GM18907 (cell line): ENCODE results near the gene GPR18.

Experiments
- ATAC-seq: cut with Tn5 transposase; IDR thresholded peaks from one replicate; pipeline ENCODE4 v1.9.1; 2021; ENCODE audit warnings: mild to moderate bottlenecking, moderate library complexity; ENCODE audit not compliant: unreplicated experiment

Gene GPR18, protein sequence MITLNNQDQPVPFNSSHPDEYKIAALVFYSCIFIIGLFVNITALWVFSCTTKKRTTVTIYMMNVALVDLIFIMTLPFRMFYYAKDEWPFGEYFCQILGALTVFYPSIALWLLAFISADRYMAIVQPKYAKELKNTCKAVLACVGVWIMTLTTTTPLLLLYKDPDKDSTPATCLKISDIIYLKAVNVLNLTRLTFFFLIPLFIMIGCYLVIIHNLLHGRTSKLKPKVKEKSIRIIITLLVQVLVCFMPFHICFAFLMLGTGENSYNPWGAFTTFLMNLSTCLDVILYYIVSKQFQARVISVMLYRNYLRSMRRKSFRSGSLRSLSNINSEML

DNA sequence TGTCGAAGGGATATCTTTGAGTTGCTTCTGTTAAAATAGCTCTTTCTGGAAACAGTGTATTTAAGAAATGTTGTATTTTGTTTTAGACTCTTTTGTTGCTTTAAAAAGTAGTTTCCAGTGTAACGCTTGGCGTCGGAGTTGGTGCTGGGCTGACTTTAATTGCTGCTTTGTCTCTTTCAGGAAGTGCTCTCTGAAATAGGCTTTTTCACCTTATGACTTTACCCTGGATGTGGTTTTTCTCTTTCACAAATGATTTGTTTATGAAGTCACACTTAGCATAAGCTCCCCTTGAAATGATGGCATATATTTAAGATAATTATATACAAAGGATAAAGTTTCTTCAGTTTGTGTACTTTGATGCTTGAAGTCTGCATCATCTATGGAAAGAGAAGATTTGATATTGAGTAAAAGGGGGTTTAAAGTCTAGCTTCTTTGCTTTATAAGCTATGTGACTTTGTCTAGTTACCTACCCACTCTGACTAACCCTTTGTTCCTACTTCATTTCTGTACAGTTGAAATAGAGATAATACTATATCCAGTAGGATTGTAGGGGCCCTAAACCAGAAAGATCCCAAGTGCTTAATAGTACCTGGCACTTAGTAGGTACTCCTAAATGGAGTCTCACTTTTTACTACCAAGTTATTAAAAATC, at the start of gene GPR18:
Gene GPR18 (minus strand): TSS at position 170 of the 651 bp plus-strand sequence. CDS start 2,507 bp downstream, outside the sequence.
- ATAC-seq, result peak; percentile 90

DNA sequence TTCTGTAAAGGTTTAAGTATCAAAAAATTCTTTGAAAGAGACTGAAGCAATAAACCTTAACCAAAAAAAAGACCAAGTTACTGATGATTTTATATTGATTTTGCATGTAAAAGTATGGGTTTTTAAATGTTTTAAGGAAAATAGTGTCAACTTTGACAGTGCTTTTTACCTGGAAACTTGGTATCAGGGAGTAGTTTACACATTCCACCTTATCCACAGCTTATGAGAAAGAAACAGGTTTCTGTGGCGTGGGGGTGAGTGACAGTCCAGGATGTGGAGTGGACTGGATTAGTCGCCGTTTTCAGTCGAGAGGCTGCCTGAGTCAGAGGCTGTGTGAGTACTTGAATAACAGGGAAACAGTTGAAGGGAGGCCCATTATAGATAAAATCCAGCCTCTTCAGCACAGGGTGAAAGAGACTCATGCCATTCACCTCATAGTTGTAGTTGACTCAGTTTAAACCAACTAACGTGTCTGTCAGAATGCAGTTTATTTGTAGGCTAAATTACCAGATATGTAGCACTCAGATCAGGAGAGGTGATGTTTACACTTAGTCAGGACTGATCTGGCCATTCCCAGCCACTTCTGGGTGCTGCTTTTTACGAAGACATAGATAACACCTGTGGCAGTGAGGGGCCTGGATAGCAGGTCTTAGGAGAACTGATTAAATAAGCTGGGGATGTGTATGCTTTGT, 49.6 kb upstream of the GPR18 start:
- ATAC-seq, result peak; percentile 44

DNA sequence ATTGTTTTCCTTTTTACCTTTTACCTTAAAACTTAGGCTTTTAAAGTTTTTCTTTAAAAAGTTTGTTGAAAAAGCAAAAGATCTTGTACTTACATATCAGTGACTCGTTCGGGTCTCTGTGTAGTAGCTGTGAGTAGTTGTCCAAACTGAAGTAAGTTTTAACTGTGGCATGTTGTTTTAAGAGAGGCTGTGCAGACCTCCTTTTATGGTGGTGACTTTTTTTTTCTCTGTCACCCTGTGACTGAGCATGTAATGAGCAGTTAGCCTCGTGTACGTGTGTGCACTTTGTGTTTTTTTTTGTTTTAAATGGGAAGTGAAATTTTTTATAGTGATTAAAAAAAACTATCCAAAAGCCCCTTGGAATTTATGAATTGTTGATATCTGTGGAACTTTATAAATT, 49.1 kb upstream of the GPR18 start, which contains the start of gene GPR183:
Gene GPR183 (minus strand): TSS at position 153 of the 400 bp plus-strand sequence. CDS start 11,254 bp downstream, outside the sequence.
- peak; percentile 75 for ATAC-seq

DNA sequence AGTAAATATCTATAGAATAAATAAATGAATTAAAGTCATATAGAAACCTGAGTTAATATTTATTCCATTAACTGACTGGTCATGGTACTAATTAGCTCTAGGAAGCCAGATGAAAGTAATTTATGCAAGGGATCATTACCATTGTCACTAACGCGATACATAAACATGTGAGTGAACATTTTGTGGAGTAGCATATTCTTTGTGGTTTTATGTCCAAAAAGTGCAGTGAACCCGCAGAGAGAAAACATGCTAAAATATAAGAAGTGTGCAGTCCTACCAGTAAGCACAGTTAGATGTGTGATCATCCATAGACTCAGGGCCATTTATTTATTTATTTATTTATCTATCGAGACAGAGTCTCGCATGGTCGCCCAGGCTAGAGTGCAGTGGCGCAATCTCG, 47.4 kb upstream of the GPR18 start:
- ATAC-seq, result no peak

DNA sequence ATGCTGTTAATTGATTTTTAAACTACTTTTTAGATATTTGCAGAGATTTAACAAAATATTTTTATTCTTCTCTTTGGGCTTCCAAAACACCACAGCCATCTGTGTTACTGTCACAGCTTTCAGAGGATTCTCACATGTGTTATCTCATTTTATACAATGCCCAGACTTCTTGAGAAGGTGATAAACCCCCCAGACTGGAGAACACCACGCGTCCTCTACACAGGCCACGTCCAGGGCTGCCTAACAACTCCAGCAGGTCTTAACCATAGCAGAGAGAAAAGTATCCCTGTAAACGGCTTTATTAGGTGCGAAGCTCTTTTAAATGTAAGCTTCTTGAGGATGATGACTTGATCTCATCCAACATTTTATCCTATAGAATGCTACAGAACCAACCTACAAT, 47.0 kb upstream of the GPR18 start:
- ATAC-seq, result no peak

DNA sequence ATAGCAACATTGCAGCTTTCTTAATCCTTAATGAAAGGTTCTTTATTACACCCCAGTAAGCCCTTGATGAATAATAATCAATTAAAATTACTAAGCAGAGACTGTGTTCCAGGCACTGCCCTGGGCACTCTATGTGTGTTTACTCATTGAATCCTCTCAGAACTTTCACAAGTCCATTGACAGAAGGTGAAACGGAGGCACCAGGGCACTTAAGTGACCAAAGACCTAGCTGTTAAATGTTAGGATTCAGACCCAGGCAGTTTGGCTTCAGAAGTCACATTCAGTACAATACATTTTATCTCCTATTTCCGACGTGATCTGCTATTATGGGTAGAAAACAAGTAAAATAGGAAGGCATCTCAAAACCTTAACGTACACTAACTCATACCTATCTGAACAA, 46.4 kb upstream of the GPR18 start:
- no peak for ATAC-seq

DNA sequence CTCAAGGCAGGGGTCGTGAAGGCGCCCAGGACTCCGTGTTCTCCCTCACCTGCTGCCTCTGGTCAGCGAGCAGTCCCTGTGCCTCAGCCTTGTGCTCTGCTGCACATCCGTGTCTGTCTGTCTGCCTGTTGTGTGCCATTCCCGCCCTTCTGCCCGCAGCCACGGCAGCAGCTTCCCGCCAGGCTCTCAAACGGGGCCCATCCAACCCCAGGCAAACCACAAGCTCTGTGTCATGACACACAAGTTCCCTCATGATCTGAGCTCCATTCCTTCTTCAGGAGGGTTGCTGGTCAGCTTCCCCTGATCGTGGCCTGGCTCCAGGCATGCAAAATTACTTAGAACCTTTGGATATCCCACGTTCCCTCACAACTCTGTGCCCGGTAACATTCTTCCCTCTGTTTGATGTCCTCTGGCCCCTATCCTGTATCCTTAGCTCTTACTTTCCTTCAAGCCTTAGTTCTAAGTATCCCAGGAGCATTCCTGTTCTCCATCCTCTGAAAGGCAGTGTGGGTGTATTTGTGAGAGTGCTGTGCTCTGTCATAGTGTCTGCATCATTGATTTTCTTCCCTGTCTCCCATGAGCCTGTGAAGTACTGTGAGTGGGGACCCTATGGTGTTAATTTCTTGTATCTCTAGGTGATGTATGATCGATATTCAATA, 45.8 kb upstream of the GPR18 start:
- no peak for ATAC-seq

DNA sequence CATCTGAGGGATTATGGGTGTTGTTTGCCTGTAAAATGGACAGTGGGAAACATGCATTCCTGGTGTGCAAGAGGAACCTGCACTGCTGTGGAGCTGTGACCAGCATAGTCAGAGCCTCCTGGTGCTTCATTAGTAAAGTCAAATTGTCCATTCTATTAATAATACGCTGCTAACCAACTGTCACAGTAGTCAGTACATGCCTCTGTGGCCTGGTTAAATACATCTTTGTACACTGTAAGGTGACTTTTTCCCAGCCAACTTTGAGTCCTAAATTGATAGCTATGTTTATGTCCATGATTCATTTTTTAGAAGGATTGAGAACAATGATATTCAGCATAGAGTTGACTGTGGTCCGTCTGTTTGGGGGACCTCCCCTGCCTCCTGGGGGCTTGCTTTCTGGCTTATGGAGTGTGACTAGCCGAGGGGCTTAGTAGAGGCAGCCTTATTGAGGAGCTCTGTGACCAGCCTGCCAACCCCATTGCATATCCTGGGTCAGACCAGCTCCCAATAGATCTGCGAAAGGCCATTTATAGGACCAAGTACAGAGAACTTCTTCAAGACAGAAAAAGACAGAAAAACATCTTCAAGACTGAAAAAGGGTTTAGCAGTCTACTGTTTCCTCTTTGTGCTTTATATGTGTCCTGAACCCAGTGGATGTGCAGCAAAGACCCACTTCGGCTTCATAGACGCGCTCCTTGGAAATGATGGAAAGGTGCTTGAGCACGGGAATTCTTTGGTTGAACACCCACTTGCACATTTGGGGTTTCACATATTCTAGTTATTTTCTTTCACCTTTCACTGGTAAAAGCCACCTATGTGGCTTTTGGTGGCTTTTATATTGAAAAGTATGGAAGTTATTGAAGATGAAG, 44.7 kb upstream of the GPR18 start:
- no peak for ATAC-seq

DNA sequence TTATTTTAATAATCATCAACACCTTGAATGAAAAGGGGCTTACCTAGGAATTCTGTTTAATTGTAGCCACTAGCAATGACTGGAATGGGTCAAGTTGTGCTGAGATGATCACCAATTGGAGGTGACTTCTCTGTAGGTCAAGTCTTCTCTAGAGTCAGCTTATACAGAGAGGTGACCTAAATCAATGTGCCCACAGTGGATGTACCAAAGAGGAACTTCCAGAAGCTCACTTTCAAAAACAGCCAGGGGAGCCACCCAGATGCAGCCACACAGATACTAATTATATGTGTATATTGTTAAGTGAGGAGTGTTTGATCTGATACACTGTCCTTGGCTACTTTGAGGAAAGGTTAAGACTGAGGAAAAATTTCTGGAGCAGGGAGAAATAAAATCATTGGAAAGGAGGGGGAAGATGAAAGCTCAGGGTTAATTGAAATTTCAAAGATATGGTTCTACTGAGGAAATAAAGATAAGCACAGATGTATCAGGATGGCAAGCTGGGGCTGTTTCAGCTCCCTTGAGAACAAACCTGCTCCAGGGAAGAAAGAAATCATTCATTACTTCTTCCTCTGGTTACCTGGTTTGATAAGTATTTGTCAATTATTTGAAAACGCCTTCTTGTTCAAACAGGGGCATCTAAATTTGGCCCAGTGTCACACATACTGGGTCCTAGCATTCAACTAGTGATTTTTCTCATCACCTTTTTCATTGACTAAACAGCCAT, 43.9 kb upstream of the GPR18 start:
- ATAC-seq, result no peak

DNA sequence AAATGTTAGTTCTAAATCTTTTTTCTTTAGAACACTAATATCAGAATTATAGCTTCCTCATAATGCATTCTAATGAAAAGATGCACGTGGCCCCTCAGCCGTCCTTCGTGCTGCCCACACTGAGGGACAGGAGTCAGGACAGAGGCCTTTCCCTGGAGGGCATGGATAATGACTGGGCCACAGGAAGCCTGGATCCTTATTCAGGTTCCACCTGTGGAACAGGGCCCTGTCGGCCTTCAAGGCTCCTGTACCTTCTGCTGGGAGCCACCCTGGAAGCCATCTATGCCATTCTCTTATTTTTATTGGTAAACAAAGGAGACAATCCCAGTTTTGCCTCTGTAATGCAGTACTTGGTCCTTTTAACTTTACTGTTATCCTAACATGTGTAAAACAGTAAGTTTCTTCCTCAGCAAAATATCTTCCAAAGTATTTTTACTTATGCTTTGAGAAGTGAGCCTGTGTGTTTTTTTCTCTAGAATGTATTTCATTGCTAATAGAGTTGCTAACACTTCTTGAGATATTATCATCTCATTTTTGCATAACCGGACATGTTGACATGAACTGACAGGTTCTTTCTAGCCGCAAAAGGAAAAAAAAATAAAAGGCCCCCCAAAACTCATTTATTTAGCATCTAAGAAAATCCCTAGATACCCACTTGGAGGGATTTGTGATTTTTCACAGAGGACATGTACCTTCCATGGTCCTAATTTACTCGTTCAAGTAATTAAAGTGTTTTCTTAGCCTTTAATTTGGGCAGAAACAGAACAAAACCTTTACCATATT, 43.1 kb upstream of the GPR18 start:
- ATAC-seq, result no peak

DNA sequence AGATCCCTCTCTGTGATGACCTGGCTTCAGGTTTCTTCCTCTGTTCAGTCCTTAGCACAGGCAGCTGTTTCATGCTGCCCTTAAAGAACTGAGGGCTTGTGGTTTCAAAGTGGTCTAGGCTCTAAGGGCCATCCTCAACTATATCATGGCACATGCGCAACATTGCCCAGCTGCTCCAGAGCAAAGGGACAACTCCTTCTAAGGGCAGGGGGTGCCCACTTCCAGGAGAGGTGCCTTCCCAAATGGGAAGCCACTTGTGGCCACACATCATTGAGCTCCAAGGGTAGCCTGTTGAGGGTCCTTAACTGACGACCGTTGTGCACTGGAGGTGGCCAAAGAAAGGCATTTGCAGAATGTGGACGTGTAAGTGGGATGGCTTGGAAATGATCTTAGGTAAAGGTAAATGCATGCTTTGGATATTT, 41.8 kb upstream of the GPR18 start:
- ATAC-seq, result no peak

DNA sequence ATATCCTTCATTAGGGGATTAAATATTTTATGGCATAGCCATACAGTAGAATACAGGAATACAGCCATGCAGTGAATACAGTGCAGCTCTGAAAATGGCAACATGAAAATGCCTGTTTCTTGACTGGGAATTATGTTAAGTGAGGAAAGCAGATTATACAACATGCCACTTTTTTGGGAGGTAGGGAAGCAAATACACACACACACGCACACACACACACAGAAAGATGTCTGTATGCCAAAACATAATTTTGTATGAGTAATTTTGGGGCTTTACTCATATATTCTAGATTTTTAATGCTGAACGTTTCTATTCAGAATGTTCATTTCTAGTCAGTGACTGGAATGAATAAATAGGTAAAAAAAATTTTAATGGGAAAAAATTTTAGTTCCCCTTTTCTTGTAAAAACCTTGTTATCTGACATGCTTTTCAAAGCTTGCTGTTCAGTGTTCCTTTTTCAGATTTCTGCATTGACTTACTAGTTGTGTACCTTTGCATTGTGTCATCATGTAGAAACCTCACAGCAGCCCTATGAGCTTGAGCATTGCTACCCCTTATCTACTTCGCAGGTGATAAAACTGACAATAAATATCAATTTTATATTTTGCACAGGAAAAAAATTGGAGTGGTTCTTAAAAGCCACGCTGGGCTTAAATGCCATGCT, 41.2 kb upstream of the GPR18 start:
- no peak for ATAC-seq

DNA sequence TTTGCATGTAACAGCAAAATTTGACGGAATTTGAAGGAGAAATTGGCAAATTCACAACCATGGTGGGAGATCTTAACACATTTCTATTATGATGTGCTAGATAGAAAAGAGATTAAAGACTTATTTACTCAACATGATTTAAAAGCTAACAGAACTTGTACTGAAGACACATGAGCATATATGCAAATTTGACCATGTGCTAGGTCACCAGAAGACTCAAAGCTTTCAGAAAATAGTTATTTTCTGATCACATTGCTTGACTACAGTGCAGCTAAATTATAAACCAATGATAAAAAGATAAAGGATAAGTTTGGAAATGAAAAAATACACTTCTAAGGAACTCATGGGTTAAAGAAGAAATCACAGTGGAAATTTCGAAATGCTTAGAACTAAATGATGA, 39.9 kb upstream of the GPR18 start:
- no peak for ATAC-seq

DNA sequence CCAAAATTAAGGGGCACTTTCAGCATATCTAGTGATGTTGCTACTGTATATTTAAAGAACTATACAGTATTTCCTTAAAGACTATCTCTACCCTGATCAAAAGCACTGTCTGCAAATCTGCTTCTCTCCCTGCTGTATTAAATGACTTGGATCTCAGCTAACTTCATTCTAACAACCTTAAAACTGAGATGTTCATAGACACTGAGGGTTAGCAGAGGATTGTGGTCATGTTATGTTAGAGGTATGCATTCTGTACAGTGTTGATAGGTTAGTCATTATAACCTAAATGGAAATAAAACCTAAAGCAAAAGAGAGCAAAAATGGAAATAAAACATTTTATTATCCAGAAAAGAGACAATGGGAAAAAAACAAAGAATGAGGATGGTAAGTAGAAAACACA, 39.2 kb upstream of the GPR18 start:
- ATAC-seq, result no peak

DNA sequence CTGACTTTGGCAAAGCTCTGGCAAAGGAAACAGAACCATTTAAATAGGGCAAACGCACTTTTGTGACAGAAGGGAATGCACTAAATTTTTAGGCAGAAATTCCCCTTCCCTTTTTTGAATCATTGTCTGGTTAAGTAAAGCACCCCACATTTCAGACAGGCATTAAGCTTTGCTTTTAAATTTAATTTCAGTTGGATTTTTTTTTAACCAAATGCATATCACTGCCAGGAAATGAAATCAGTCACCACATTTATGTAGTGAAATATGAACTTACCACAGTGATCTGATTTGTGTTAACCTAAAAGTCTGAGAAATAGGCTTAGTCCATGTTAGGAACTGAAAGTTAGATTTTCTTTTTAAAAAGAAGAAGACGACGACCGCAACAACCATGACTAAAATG, 38.2 kb upstream of the GPR18 start:
- peak; percentile 61 for ATAC-seq

DNA sequence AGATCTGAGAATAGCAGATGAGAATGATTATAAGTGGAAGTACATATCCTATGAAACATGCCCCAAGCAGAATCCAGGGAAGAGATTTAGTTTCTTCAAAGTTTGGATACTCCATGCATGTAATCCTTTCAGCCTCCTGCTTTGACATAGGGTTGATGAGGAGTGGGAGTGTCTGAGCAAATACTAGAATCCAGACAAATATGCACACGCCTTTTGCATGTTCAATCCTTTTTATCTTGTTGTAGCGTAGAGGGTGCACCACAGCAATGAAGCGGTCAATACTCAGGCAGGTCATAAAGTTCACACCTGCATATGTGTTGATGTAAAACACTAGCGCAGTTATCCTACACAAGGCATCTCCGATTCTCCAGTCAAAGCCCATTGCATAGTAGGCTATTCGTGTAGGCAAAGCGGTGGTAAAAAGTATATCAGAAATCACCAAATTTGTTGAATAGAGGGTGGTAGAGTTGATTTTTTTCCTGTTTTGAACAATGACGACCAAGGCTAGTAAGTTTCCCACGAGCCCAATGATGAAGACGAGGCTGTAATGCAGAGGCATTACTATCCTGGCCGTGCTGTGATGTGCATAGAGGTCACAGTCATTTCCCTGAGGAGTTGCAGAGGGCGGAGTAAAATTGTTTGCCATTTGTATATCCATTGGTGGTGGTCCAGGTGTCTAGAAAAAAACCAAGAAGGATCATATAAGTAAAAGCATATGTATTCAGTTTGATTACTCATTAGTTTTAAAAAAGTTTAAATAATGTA, 37.5 kb upstream of the GPR18 start:
- ATAC-seq, result no peak

DNA sequence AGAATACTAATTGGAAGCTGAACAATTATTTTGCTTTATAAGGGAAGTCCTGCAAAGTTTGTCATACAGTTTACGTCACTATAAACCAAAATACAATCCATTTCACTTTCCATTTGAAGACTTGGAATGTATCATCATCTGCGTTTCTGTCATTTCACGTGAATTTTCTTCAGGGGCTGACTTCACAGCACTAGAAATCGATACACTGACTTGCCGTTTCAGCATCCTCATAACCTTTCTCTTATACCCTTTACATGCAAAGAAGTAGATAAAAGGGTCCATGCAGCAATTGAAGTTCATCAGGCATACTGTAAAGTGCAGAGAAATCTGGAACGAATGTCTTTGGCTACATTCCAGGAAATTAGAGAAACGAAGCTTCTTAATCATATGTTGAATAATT, 36.8 kb upstream of the GPR18 start:
- ATAC-seq, result no peak

DNA sequence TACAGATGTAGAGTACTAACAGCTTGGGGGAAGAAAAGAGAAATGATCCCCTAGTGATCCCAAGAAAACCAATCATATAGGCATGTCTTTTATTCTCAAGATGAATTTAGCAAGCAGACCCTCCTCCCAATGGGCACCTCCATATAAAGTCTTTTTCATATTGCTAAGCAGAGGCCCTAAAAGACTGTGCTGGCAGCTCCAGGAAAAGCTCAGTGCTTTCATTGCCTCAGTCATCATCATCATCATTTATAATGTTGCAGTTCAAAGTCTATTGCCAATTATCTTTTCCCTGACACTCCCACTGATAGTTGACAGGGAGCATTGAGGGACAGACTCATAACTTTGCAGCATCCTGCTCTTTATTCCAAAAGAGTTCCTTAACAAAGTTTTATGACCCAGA, 36.0 kb upstream of the GPR18 start:
- no peak for ATAC-seq
